ENCODE measurements around the gene DSG3.

DNA sequence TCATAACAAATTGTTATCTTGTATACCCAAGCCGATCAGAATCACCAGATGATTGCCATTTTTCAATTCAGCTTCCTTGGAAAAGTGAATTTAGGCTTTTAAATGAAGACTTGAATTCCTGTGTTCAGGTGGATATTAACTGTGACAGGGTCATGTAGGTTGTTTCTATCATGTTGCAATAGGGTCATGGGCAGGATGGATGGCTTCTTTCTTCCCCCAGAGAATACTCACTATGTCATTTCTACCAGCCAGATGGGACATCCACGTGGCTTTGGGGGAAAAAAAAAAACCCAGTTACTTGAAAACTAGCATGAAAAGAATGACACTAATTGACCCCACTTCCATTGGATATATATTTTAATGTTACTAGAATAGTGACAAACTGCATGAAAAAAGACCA, 35.9 kb downstream of the DSG3 start:
- TF ChIP-seq, protein P1, sequence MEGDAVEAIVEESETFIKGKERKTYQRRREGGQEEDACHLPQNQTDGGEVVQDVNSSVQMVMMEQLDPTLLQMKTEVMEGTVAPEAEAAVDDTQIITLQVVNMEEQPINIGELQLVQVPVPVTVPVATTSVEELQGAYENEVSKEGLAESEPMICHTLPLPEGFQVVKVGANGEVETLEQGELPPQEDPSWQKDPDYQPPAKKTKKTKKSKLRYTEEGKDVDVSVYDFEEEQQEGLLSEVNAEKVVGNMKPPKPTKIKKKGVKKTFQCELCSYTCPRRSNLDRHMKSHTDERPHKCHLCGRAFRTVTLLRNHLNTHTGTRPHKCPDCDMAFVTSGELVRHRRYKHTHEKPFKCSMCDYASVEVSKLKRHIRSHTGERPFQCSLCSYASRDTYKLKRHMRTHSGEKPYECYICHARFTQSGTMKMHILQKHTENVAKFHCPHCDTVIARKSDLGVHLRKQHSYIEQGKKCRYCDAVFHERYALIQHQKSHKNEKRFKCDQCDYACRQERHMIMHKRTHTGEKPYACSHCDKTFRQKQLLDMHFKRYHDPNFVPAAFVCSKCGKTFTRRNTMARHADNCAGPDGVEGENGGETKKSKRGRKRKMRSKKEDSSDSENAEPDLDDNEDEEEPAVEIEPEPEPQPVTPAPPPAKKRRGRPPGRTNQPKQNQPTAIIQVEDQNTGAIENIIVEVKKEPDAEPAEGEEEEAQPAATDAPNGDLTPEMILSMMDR (IDR thresholded peaks at IDR 0.05 in 2 of 3, conservative IDR thresholded peaks at IDR 0.05 in 1 of 3; ENCODE audit: borderline replicate concordance in 1 of 3, insufficient read depth in 1 of 3, low read depth in 2 of 3, low read length in 2 of 3), result no peak
- TF ChIP-seq POLR2A (IDR thresholded peaks at IDR 0.05; ENCODE audit: borderline replicate concordance, extremely low read depth, insufficient read depth, insufficient read length), result no peak
- TF ChIP-seq YY1 (IDR thresholded peaks at IDR 0.05; ENCODE audit: extremely low read depth, insufficient replicate concordance, low read depth, low read length), result no peak
- no peak for TF ChIP-seq POLR2AphosphoS5 (IDR thresholded peaks at IDR 0.05; ENCODE audit: low read depth, low read length)
- TF ChIP-seq EZH2 (IDR thresholded peaks at IDR 0.05), result no peak
